ENCODE measurements around the gene UNC13D.
A peak's percentile ranks its signal among the peaks of the same experiment; 100 is the strongest.
"Not testable (repeated sequence)": the region's sequence is repeated elsewhere in the genome, so short reads cannot be mapped to it uniquely, and the experiment has no call there.

UNC13D gene

GRCh38 chr17:75868730-75869281 is 24.6 kb upstream of the UNC13D start:
- H3K36me3 Mint-ChIP-seq (ENCODE audit: low read depth); H3K27me3 Mint-ChIP-seq (ENCODE audit: low read depth); H3K27ac Mint-ChIP-seq; DNase-seq (ENCODE audit: low spot score); H3K4me3 Mint-ChIP-seq; H3K9me3 Mint-ChIP-seq: not testable (repeated sequence)
- peaks cover 31% of the 10 kb centered on the region for H3K4me1 Mint-ChIP-seq (ENCODE audit: low read depth)

GRCh38 chr17:75865404-75866188 is 21.4 kb upstream of the UNC13D start:
- Mint-ChIP-seq H3K4me1 (ENCODE audit: low read depth) (peaks cover 26% of the 10 kb centered on the region), H3K27ac (peak overlapping the region; percentile 93), H3K4me3 (peak overlapping the region; percentile 43)
- DNase-seq (ENCODE audit: low spot score); H3K9me3 Mint-ChIP-seq; H3K36me3 Mint-ChIP-seq (ENCODE audit: low read depth); H3K27me3 Mint-ChIP-seq (ENCODE audit: low read depth): not testable (repeated sequence)

GRCh38 chr17:75864887-75865286 is 20.7 kb upstream of the UNC13D start:
- not testable (repeated sequence) for DNase-seq (ENCODE audit: low spot score); H3K36me3 Mint-ChIP-seq (ENCODE audit: low read depth); H3K27me3 Mint-ChIP-seq (ENCODE audit: low read depth); H3K9me3 Mint-ChIP-seq
- peaks cover 26% of the 10 kb centered on the region for H3K4me1 Mint-ChIP-seq (ENCODE audit: low read depth)
- peak overlapping the region; percentile 70 for H3K4me3 Mint-ChIP-seq
- H3K27ac Mint-ChIP-seq = peak overlapping the region; percentile 93

GRCh38 chr17:75864448-75864871 is 20.3 kb upstream of the UNC13D start:
- no peaks in the 10 kb centered on the region for H3K36me3 Mint-ChIP-seq (ENCODE audit: low read depth)
- DNase-seq (ENCODE audit: low spot score) = peak; percentile 66
- no peaks in the 10 kb centered on the region for H3K27me3 Mint-ChIP-seq (ENCODE audit: low read depth)
- no peaks in the 10 kb centered on the region for H3K9me3 Mint-ChIP-seq
- H3K4me3 Mint-ChIP-seq = peak overlapping the region; percentile 70
- H3K4me1 Mint-ChIP-seq (ENCODE audit: low read depth) = peaks cover 27% of the 10 kb centered on the region
- peak overlapping the region; percentile 93 for H3K27ac Mint-ChIP-seq

- Mint-ChIP-seq H3K4me1 (ENCODE audit: low read depth) (peaks cover 40% of the 10 kb centered on the region), H3K36me3 (ENCODE audit: low read depth) (no peaks in the 10 kb centered on the region), H3K27me3 (ENCODE audit: low read depth) (no peaks in the 10 kb centered on the region), H3K4me3 (peak overlapping the region; percentile 2), H3K9me3 (no peaks in the 10 kb centered on the region), H3K27ac (no peak overlapping the region)
- no peak for DNase-seq (ENCODE audit: low spot score)
Observed at GRCh38 chr17:75861927-75862317, 17.7 kb upstream of the UNC13D start.

GRCh38 chr17:75859358-75859757 is 15.2 kb upstream of the UNC13D start:
- H3K9me3 Mint-ChIP-seq; H3K4me3 Mint-ChIP-seq; DNase-seq (ENCODE audit: low spot score); H3K27me3 Mint-ChIP-seq (ENCODE audit: low read depth); H3K36me3 Mint-ChIP-seq (ENCODE audit: low read depth): not testable (repeated sequence)
- Mint-ChIP-seq H3K4me1 (ENCODE audit: low read depth) (peaks cover 38% of the 10 kb centered on the region), H3K27ac (peak overlapping the region; percentile 86)

GRCh38 chr17:75856062-75856756 is 12.0 kb upstream of the UNC13D start:
- H3K27ac Mint-ChIP-seq = peak overlapping the region; percentile 88
- H3K27me3 Mint-ChIP-seq (ENCODE audit: low read depth) = no peaks in the 10 kb centered on the region
- peaks cover 5% of the 10 kb centered on the region for H3K36me3 Mint-ChIP-seq (ENCODE audit: low read depth)
- peaks cover 32% of the 10 kb centered on the region for H3K4me1 Mint-ChIP-seq (ENCODE audit: low read depth)
- H3K4me3 Mint-ChIP-seq = no peak overlapping the region
- no peaks in the 10 kb centered on the region for H3K9me3 Mint-ChIP-seq
- DNase-seq (ENCODE audit: low spot score) = peak; percentile 7

- peak; percentile 98 for DNase-seq (ENCODE audit: low spot score)
- Mint-ChIP-seq H3K9me3 (no peaks in the 10 kb centered on the region), H3K4me1 (ENCODE audit: low read depth) (peaks cover 29% of the 10 kb centered on the region), H3K36me3 (ENCODE audit: low read depth) (peaks cover 7% of the 10 kb centered on the region), H3K4me3 (no peak within 1 kb of the TSS), H3K27ac (peak within 1 kb of the TSS; percentile 88), H3K27me3 (ENCODE audit: low read depth) (no peaks in the 10 kb centered on the region)
Observed at GRCh38 chr17:75855310-75856061, 11.3 kb upstream of the UNC13D start, which contains the start of gene WBP2. WBP2 (minus strand) TSS chr17:75855335; CDS start chr17:75855297, 38 bp downstream.

GRCh38 chr17:75854881-75855309 is 10.7 kb upstream of the UNC13D start:
- Mint-ChIP-seq H3K36me3 (ENCODE audit: low read depth) (peaks cover 8% of the 10 kb centered on the region), H3K9me3 (no peaks in the 10 kb centered on the region), H3K4me1 (ENCODE audit: low read depth) (peaks cover 29% of the 10 kb centered on the region), H3K4me3 (no peak overlapping the region), H3K27me3 (ENCODE audit: low read depth) (no peaks in the 10 kb centered on the region), H3K27ac (no peak overlapping the region)
- no peak for DNase-seq (ENCODE audit: low spot score)

GRCh38 chr17:75854101-75854748 is 10.0 kb upstream of the UNC13D start:
- DNase-seq (ENCODE audit: low spot score) = no peak
- Mint-ChIP-seq H3K4me3 (no peak overlapping the region), H3K27ac (no peak overlapping the region), H3K27me3 (ENCODE audit: low read depth) (no peaks in the 10 kb centered on the region), H3K4me1 (ENCODE audit: low read depth) (peaks cover 26% of the 10 kb centered on the region), H3K36me3 (ENCODE audit: low read depth) (peaks cover 14% of the 10 kb centered on the region), H3K9me3 (no peaks in the 10 kb centered on the region)

- peak overlapping the region; percentile 31 for H3K27ac Mint-ChIP-seq
- H3K9me3 Mint-ChIP-seq = no peaks in the 10 kb centered on the region
- H3K4me3 Mint-ChIP-seq = no peak overlapping the region
- peaks cover 23% of the 10 kb centered on the region for H3K4me1 Mint-ChIP-seq (ENCODE audit: low read depth)
- peaks cover 17% of the 10 kb centered on the region for H3K36me3 Mint-ChIP-seq (ENCODE audit: low read depth)
- no peak for DNase-seq (ENCODE audit: low spot score)
- no peaks in the 10 kb centered on the region for H3K27me3 Mint-ChIP-seq (ENCODE audit: low read depth)
Observed at GRCh38 chr17:75853433-75853832, 9.2 kb upstream of the UNC13D start.

GRCh38 chr17:75851693-75851991 is 7.4 kb upstream of the UNC13D start:
- peaks cover 28% of the 10 kb centered on the region for H3K36me3 Mint-ChIP-seq (ENCODE audit: low read depth)
- H3K9me3 Mint-ChIP-seq; H3K4me3 Mint-ChIP-seq; DNase-seq (ENCODE audit: low spot score); H3K27me3 Mint-ChIP-seq (ENCODE audit: low read depth); H3K27ac Mint-ChIP-seq: not testable (repeated sequence)
- peaks cover 19% of the 10 kb centered on the region for H3K4me1 Mint-ChIP-seq (ENCODE audit: low read depth)

GRCh38 chr17:75850928-75851692 is 6.9 kb upstream of the UNC13D start:
- H3K4me3 Mint-ChIP-seq = no peak overlapping the region
- DNase-seq (ENCODE audit: low spot score) = no peak
- H3K27me3 Mint-ChIP-seq (ENCODE audit: low read depth) = no peaks in the 10 kb centered on the region
- H3K9me3 Mint-ChIP-seq = no peaks in the 10 kb centered on the region
- H3K36me3 Mint-ChIP-seq (ENCODE audit: low read depth) = peaks cover 32% of the 10 kb centered on the region
- no peak overlapping the region for H3K27ac Mint-ChIP-seq
- H3K4me1 Mint-ChIP-seq (ENCODE audit: low read depth) = peaks cover 14% of the 10 kb centered on the region

All from T-helper 2 cell treated with Interferon-gamma antibody and Interleukin-4, amounts not matched to agents 5 μg/mL and 100 μg/mL, for 36 hours (primary cell).